ENCODE data around the gene PACRG. TPM values are rescaled to one million over a fixed set of nuclear protein-coding genes. Genes with fewer than 3 reads are reported as not detected.

PACRG gene
- total and polyA plus RNA-seq, 2 of the 13 experiments (the other 11 are each of a cell fraction or from before 2014, with no cell fraction given): 0.13 TPM; not detected in 1

DNA sequence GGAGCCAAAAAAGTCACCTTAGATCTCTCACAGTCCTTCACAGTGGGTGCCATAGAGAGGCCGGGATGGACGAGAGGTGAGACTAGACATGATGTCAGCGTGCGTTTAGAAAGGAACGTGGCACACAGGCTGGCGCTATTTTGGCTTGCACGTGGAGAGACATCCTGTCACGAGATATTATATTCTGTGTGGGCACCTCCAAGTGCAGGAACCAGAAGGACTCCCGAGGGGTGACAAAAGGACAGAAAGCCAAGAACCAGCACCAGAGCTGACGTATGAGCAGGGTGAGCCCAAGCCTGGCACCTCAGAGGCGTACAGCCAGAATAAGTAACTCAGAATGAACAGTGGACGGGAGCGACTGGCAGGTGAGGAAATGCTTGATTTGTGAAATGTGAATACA is 636.9 kb downstream of the PACRG start:
- Histone ChIP-seq H3K27me3 (ENCODE audit: control insufficient read depth in 1 of 2, insufficient read depth in 2 of 2, low read length in 2 of 2) (peaks cover 0 to 51% of the 10 kb centered on the region in 2 experiments; a peak in 3 of 5 replicates), H3K4me1 (ENCODE audit: insufficient read depth, low read length) (0 out of 2 replicates have a peak, but pooled peaks cover 7% of the 10 kb centered on the region), H3K36me3 (replicated peaks in 1 of 2; ENCODE audit: control insufficient read depth in 1 of 2, insufficient read depth in 2 of 2, low read length in 2 of 2) (no peaks in the 10 kb centered on the region), H4K20me1 (ENCODE audit: insufficient read depth, low read length) (no peaks in the 10 kb centered on the region), H3K9ac (ENCODE audit: insufficient read depth, low read depth, low read length) (no peak overlapping the region), H2AFZ (ENCODE audit: low read length) (no peak overlapping the region), H3K79me2 (ENCODE audit: insufficient read depth, low read length) (no peaks in the 10 kb centered on the region), H3K9me3 (ENCODE audit: low read length) (no peaks in the 10 kb centered on the region), H3K27ac (ENCODE audit: extremely low read length, insufficient read depth, low read length) (no peak overlapping the region), H3K4me3 (replicated peaks in 1 of 3; ENCODE audit: insufficient read depth in 1 of 3, low read depth in 2 of 3, low read length in 3 of 3) (no peak overlapping the region), H3K4me2 (ENCODE audit: low read depth, low read length) (no peak overlapping the region)
- intact Hi-C loops (cut with micrococcal nuclease; ENCODE audit: unreplicated experiment): no loop called here
- no TSS peak for BruUV-seq (replicated peaks)
- 56% methylated on average over 13 of the region's 13 CpGs for WGBS (ENCODE audit: low lambda C conversion rate)
- ATAC-seq: no peak
- no peak for TF ChIP-seq PHF21A (CRISPR knock-in tag; IDR thresholded peaks at IDR 0.05)
- in situ Hi-C loops (cut with HindIII; ENCODE audit: extremely low pct_ligation_motif_present, low pct_unique_long_range_greater_than_20kb): no loop called here
- CTCF ChIA-PET (ENCODE audit: low intra/inter-chr PET ratio, low total read pairs): no interaction called here
- POLR2A ChIA-PET: no interaction called here
- DNase-seq (ENCODE audit: low spot score): no peak
- no peak for FAIRE-seq

Small RNAs within 50 kb of the gene (small RNA-seq; reads per million reads assigned to genes)
- gene AL031121.1 (ENCODE audit: insufficient read depth in 2 of 3, insufficient read length in 3 of 3, low read depth in 2 of 3, low replicate concordance in 1 of 3): 0 reads per million in 3 experiments
- 0 reads per million in 3 experiments for gene AL590286.1 (ENCODE audit: insufficient read depth in 2 of 3, insufficient read length in 3 of 3, low read depth in 2 of 3, low replicate concordance in 1 of 3)

Other genes with a start within 250 kb of the PACRG start
- 0.18 and 0.31 TPM in 2 replicates for gene PRKN, start 208 bp upstream of the PACRG start, total RNA-seq (2016; rRNA removed; fragmentation: Illumina TruSeq; extraction: Trizol)
- gene PRKN, start 208 bp upstream of the PACRG start, polyA plus RNA-seq (2011; rRNA removed): 0.44 and 0.50 TPM in 2 replicates